ENCODE results near the gene TRIML1. TPM values are rescaled to one million over a fixed set of nuclear protein-coding genes. Genes with fewer than 3 reads are reported as not detected.

The TRIML1 gene
- polyA plus RNA-seq, 1 donor from 2014 or later = not detected

- no peaks in the 10 kb centered on the region for H4K20me1 ChIP-seq (ENCODE audit: insufficient read depth)
- H3K4me2 ChIP-seq (ENCODE audit: low read length) = no peak overlapping the region
- no peak overlapping the region for H3K27ac ChIP-seq (ENCODE audit: low read length)
- no peaks in the 10 kb centered on the region for H3K9me3 ChIP-seq (ENCODE audit: low read length)
- H3K79me2 ChIP-seq (replicated peaks; ENCODE audit: insufficient read depth, low read length) = no peaks in the 10 kb centered on the region
- no peak overlapping the region for H3K4me3 ChIP-seq (ENCODE audit: low read length)
- H3K36me3 ChIP-seq (ENCODE audit: insufficient read depth, low read length) = no peaks in the 10 kb centered on the region
- no peak overlapping the region for H3K9ac ChIP-seq (ENCODE audit: low read length)
- TF ChIP-seq MXI1 (conservative IDR thresholded peaks at IDR 0.05; ENCODE audit: poor library complexity, severe bottlenecking) = no peak
- no peak for TF ChIP-seq RAD21 (conservative IDR thresholded peaks at IDR 0.05)
- TF ChIP-seq EP300 (conservative IDR thresholded peaks at IDR 0.05; ENCODE audit: poor library complexity, severe bottlenecking) = no peak
- no peak for TF ChIP-seq CTCF (IDR thresholded peaks at IDR 0.05; ENCODE audit: poor library complexity, severe bottlenecking)
- TF ChIP-seq EZH2 (IDR thresholded peaks at IDR 0.05; ENCODE audit: borderline replicate concordance, insufficient read depth, low read length, poor library complexity, severe bottlenecking) = no peak
- TF ChIP-seq REST (IDR thresholded peaks at IDR 0.05; ENCODE audit: borderline replicate concordance) = no peak
- no peak for TF ChIP-seq POLR2AphosphoS5 (IDR thresholded peaks at IDR 0.05)
- no peak for TF ChIP-seq TAF1 (IDR thresholded peaks at IDR 0.05; ENCODE audit: low read depth)
- no peaks in the 10 kb centered on the region for H3K9me2 ChIP-seq (ENCODE audit: insufficient read depth, low read length)
- no peak overlapping the region for H2AFZ ChIP-seq (ENCODE audit: low read depth, low read length)
- no peaks in the 10 kb centered on the region for H3K27me3 ChIP-seq (ENCODE audit: insufficient read depth, low read depth, low read length)
- H3F3A ChIP-seq (ENCODE audit: insufficient read depth, low read length, poor library complexity, severe bottlenecking) = no peaks in the 10 kb centered on the region
Measured at GRCh38 chr4:188106454-188106853, 32.8 kb upstream of the TRIML1 start.

- H3K27ac ChIP-seq (ENCODE audit: low read length) = no peak overlapping the region
- no peaks in the 10 kb centered on the region for H3F3A ChIP-seq (ENCODE audit: insufficient read depth, low read length, poor library complexity, severe bottlenecking)
- H3K9me2 ChIP-seq (ENCODE audit: insufficient read depth, low read length) = no peaks in the 10 kb centered on the region
- no peak overlapping the region for H3K9ac ChIP-seq (ENCODE audit: low read length)
- H3K27me3 ChIP-seq (ENCODE audit: insufficient read depth, low read depth, low read length) = no peaks in the 10 kb centered on the region
- H3K9me3 ChIP-seq (ENCODE audit: low read length) = no peaks in the 10 kb centered on the region
- H3K4me3 ChIP-seq (ENCODE audit: low read length) = no peak overlapping the region
- H3K36me3 ChIP-seq (ENCODE audit: insufficient read depth, low read length) = no peaks in the 10 kb centered on the region
- TF ChIP-seq SMC3 (conservative IDR thresholded peaks at IDR 0.05; ENCODE audit: poor library complexity) (no peak), REST (IDR thresholded peaks at IDR 0.05; ENCODE audit: borderline replicate concordance) (no peak), POLR2AphosphoS5 (IDR thresholded peaks at IDR 0.05) (no peak)
- no peaks in the 10 kb centered on the region for H4K20me1 ChIP-seq (ENCODE audit: insufficient read depth)
- no peak overlapping the region for H2AFZ ChIP-seq (ENCODE audit: low read depth, low read length)
- H3K4me2 ChIP-seq (ENCODE audit: low read length) = no peak overlapping the region
- H3K79me2 ChIP-seq (replicated peaks; ENCODE audit: insufficient read depth, low read length) = no peaks in the 10 kb centered on the region
Measured at GRCh38 chr4:188107931-188108843, 31.1 kb upstream of the TRIML1 start.

Measured in neural cell (in vitro differentiated cells).